Measurements from ENCODE around the gene ACOXL.

Gene ACOXL

GRCh38 chr2:111007757-111008688 is 275.6 kb downstream of the ACOXL start:
- no peak for DNase-seq (ENCODE audit: low read depth in 2 of 2)

GRCh38 chr2:111011218-111011617 is 278.8 kb downstream of the ACOXL start:
- no peak for DNase-seq (ENCODE audit: low read depth in 2 of 2)

GRCh38 chr2:111015283-111015995 is 283.1 kb downstream of the ACOXL start:
- no peak for DNase-seq (ENCODE audit: low read depth in 2 of 2)

- no peak for DNase-seq (ENCODE audit: low read depth in 2 of 2)
Observed at GRCh38 chr2:111017034-111017622, 284.8 kb downstream of the ACOXL start.

GRCh38 chr2:111017909-111018308 is 285.5 kb downstream of the ACOXL start:
- DNase-seq (ENCODE audit: low read depth in 2 of 2) = no peak

- no peak for DNase-seq (ENCODE audit: low read depth in 2 of 2)
Observed at GRCh38 chr2:111019381-111019780, 287.0 kb downstream of the ACOXL start.

- no peak for DNase-seq (ENCODE audit: low read depth in 2 of 2)
Observed at GRCh38 chr2:111022633-111023032, 290.3 kb downstream of the ACOXL start.

- DNase-seq (ENCODE audit: low read depth in 2 of 2) = no peak
Observed at GRCh38 chr2:111024496-111024895, 292.1 kb downstream of the ACOXL start.

- no peak for DNase-seq (ENCODE audit: low read depth in 2 of 2)
Observed at GRCh38 chr2:111025288-111025687, 292.9 kb downstream of the ACOXL start.

- no peak for DNase-seq (ENCODE audit: low read depth in 2 of 2)
Observed at GRCh38 chr2:111028720-111029119, 296.3 kb downstream of the ACOXL start.

- DNase-seq (ENCODE audit: low read depth in 2 of 2) = no peak
Observed at GRCh38 chr2:111029181-111029927, 297.0 kb downstream of the ACOXL start.

GRCh38 chr2:111030260-111030891 is 298.0 kb downstream of the ACOXL start:
- DNase-seq (ENCODE audit: low read depth in 2 of 2) = no peak

GRCh38 chr2:111030945-111031344 is 298.6 kb downstream of the ACOXL start:
- no peak for DNase-seq (ENCODE audit: low read depth in 2 of 2)

GRCh38 chr2:111031546-111032478 is 299.4 kb downstream of the ACOXL start:
- no peak for DNase-seq (ENCODE audit: low read depth in 2 of 2)

- DNase-seq (ENCODE audit: low read depth in 2 of 2) = no peak
Observed at GRCh38 chr2:111032721-111033429, 300.5 kb downstream of the ACOXL start.

GRCh38 chr2:111034146-111034545 is 301.8 kb downstream of the ACOXL start:
- DNase-seq (ENCODE audit: low read depth in 2 of 2) = no peak

GRCh38 chr2:111034606-111035005 is 302.2 kb downstream of the ACOXL start:
- DNase-seq (ENCODE audit: low read depth in 2 of 2) = no peak

- DNase-seq (ENCODE audit: low read depth in 2 of 2) = no peak
Observed at GRCh38 chr2:111035830-111036441, 303.6 kb downstream of the ACOXL start.

GRCh38 chr2:111037128-111037527 is 304.8 kb downstream of the ACOXL start:
- DNase-seq (ENCODE audit: low read depth in 2 of 2) = no peak
